WERI-Rb-1 (cell line): ENCODE results near the gene FZD7.

ENCODE experiments used
- DNase-seq: peaks from one replicate; pipeline ENCODE4 v3.0.0-alpha.2; 2020
- H3K27ac ChIP-seq: fragments of 250-450 bp; sonication (Bioruptor Pico); 2 replicates; pipeline ENCODE4 v1.5.1; 2020; ENCODE audit warnings: mild to moderate bottlenecking, moderate library complexity
- H3K27me3 ChIP-seq: fragments of 250-450 bp; sonication (Bioruptor Pico); 2 replicates; pipeline ENCODE4 v1.5.1; 2021; ENCODE audit warnings: mild to moderate bottlenecking, low read depth, moderate library complexity; ENCODE audit not compliant: insufficient read depth, severe bottlenecking
- H3K36me3 ChIP-seq: fragments of 250-450 bp; sonication (Bioruptor Pico); 2 replicates; pipeline ENCODE4 v1.5.1; 2020; ENCODE audit warnings: mild to moderate bottlenecking, moderate library complexity
- H3K4me3 ChIP-seq: 2 replicates; pipeline ENCODE4 v1.5.1; 2011; ENCODE audit warnings: low read depth, mild to moderate bottlenecking, control low read depth, low read length
- H3K9me3 ChIP-seq: fragments of 250-450 bp; sonication (Bioruptor Pico); 2 replicates; pipeline ENCODE4 v1.5.1; 2021; ENCODE audit warnings: mild to moderate bottlenecking, moderate library complexity; ENCODE audit not compliant: severe bottlenecking
- CTCF ChIP-seq: IDR thresholded peaks from 2 replicates; pipeline ENCODE4 v1.5.1; 2011; ENCODE audit warnings: low read depth, mild to moderate bottlenecking, control low read depth, inconsistent platforms, low read length

The FZD7 gene

GRCh38 chr2:202035941-202036372 is 2.3 kb downstream of the FZD7 start:
- Histone ChIP-seq H3K36me3 (peaks cover 13% of the 10 kb centered on the region), H3K9me3 (no peaks in the 10 kb centered on the region), H3K4me3 (no peak overlapping the region), H3K27me3 (no peaks in the 10 kb centered on the region), H3K27ac (no peak overlapping the region)
- no peak for DNase-seq
- TF ChIP-seq CTCF: no peak

GRCh38 chr2:202036601-202037037 is 3.0 kb downstream of the FZD7 start:
- peak; percentile 68 for DNase-seq
- TF ChIP-seq CTCF: no peak
- H3K27me3 ChIP-seq: no peaks in the 10 kb centered on the region
- H3K36me3 ChIP-seq: peaks cover 13% of the 10 kb centered on the region
- peak overlapping the region; percentile 45 for H3K27ac ChIP-seq
- H3K4me3 ChIP-seq: peak overlapping the region; percentile 39
- H3K9me3 ChIP-seq: no peaks in the 10 kb centered on the region

GRCh38 chr2:202037086-202037485 is 3.4 kb downstream of the FZD7 start:
- Histone ChIP-seq H3K4me3 (peak overlapping the region; percentile 39), H3K36me3 (peaks cover 13% of the 10 kb centered on the region), H3K9me3 (no peaks in the 10 kb centered on the region), H3K27ac (peak overlapping the region; percentile 45), H3K27me3 (no peaks in the 10 kb centered on the region)
- DNase-seq: no peak
- no peak for TF ChIP-seq CTCF

- no peak for DNase-seq
- no peak overlapping the region for H3K4me3 ChIP-seq
Measured at GRCh38 chr2:202038471-202039277, 5.0 kb downstream of the FZD7 start.

GRCh38 chr2:202039278-202040078 is 5.8 kb downstream of the FZD7 start:
- Histone ChIP-seq H3K4me3 (no peak overlapping the region), H3K36me3 (peaks cover 13% of the 10 kb centered on the region), H3K27me3 (no peaks in the 10 kb centered on the region), H3K27ac (peak overlapping the region; percentile 62), H3K9me3 (no peaks in the 10 kb centered on the region)
- no peak for TF ChIP-seq CTCF
- DNase-seq: no peak

More at GRCh38 chr2:202038471-202039277, 5.0 kb downstream of the FZD7 start:
- H3K27ac ChIP-seq: peak overlapping the region; percentile 62
- H3K36me3 ChIP-seq: peaks cover 13% of the 10 kb centered on the region
- H3K9me3 ChIP-seq: no peaks in the 10 kb centered on the region
- no peaks in the 10 kb centered on the region for H3K27me3 ChIP-seq
- no peak for TF ChIP-seq CTCF
